GM19467 (cell line): ENCODE results near the gene TYW1.
"Not testable (repeated sequence)": the region's sequence is repeated elsewhere in the genome, so short reads cannot be mapped to it uniquely, and the experiment has no call there.

Experiments used
- ATAC-seq: cut with Tn5 transposase; IDR thresholded peaks from one replicate; pipeline ENCODE4 v1.9.1; 2021; ENCODE audit warnings: mild to moderate bottlenecking, moderate library complexity; ENCODE audit not compliant: unreplicated experiment

Gene TYW1

DNA sequence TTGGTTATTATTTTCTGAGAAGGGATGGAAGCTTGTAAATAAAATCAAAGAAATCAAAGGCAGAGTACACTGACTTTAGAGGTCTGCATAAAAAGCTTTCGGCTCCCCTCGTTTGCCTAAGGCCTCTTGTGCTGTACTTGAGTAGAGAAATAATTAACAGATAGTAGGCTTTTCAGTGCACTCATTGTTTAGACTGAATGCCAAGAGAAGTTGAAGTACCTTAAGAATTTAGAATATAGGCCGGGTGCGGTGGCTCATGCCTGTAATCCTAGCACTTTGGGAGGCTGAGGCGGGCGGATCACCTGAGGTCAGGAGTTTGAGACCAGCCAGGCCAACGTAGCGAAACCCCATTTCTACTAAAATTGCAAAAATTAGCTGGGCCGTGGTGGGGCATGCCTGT is 232.4 kb downstream of the TYW1 start:
- not testable (repeated sequence) for ATAC-seq

DNA sequence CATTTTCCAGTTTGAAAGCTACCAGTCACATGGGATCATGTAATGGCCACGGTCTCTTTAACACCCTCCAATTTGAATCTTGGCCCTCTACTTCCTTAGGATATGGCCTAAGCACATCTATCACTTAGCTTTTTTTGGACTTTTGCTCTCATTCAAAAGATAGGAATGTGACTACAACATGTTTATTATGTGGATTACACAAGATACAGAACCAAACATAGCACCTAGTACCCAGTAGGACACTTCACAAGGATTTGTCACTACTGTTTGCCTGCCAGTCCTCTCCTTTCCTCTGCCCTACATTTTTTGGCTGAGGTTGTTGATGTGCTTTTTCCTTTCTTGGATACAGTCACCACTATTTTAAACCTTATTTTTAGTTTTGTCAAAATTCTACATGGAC is 233.4 kb downstream of the TYW1 start:
- ATAC-seq = not testable (repeated sequence)

- ATAC-seq = not testable (repeated sequence)
Observed at GRCh38 chr7:67233506-67233905, 236.9 kb downstream of the TYW1 start.

DNA sequence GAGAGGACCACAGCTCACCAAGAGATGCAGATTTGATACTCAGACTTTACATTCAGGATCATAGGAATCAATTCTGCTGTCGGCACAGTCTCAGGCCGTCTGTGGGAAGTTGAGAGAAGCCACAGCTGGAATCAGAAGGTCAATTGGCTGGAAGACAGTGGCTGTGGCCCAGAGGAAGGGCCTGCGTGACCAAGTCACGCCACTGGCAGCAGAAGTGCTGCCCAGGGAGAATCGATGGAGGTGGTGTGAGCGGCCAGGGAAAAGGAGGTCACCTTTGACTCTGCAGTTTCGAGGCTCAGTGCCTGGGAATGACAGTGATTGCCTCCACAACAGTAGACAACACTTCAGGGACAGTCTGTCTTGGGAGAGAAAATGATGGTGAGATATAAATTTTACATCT is 239.6 kb downstream of the TYW1 start:
- not testable (repeated sequence) for ATAC-seq

DNA sequence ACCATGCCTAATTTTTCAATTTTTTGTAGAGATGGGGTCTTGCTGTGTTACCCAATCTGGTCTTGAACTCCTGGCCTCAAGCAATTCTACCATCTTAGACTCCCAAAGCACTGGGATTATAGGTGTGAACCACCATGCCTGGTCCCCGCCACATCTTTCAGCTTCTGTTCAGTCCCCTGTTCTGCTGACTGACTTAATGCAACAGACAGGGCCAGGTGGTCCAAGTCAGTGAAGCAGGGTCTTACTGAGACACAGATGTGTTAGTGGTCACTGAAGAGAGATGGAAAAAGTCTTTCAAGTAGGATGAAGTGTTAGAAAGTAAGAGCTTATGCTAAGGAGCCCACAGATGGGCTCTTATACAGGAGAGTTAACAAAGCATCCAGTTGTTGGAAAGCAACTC is 246.2 kb downstream of the TYW1 start:
- not testable (repeated sequence) for ATAC-seq

- ATAC-seq = not testable (repeated sequence)
Observed at GRCh38 chr7:67248364-67248763, 251.7 kb downstream of the TYW1 start.

DNA sequence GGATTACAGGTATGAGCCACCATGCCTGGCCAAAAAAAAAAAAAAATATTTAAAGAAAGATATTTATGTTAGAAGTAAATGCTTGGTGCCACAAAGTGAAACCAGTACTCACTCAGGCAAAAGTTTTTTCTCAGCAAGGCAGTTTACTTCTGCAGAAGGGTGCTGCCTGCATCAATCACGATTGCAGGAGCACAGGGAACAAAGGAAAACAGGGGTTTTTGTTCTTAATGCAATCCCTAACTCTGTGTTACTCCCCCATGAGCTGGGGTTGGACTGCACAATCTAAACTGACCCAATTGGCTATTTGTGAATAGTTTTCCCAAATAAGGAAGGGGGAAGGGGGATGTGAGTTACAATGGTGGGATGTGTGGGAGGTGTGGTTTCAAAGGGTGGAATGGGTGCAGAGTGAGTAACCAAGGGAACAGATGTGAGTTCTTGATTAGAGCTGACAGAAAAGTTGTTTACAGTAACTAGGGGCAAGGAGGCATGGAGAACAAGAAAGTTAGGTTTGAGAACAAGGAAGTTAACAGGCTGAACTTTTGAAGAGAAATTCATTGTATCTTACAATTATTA is 255.4 kb downstream of the TYW1 start:
- ATAC-seq = no peak

- ATAC-seq = not testable (repeated sequence)
Observed at GRCh38 chr7:67255076-67255475, 258.4 kb downstream of the TYW1 start.

DNA sequence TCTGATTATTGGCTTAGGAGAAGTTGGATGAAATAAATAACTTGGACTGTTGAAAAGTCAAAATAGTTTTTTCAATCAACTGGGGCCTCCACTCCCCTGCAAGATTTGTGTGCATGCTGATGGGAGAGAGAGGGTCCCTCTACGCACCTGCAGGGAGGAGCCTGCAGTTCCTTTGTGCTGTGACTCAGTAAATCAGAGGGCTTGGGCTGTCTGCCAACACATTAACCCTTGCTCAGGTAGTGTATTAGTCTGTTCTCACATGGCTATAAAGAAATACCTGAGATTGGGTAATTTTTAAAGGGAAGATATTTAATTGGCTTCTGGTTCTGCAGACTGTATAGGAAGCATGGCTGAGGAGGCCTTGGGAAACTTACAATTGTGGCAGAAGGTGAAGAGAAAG is 261.1 kb downstream of the TYW1 start:
- not testable (repeated sequence) for ATAC-seq

DNA sequence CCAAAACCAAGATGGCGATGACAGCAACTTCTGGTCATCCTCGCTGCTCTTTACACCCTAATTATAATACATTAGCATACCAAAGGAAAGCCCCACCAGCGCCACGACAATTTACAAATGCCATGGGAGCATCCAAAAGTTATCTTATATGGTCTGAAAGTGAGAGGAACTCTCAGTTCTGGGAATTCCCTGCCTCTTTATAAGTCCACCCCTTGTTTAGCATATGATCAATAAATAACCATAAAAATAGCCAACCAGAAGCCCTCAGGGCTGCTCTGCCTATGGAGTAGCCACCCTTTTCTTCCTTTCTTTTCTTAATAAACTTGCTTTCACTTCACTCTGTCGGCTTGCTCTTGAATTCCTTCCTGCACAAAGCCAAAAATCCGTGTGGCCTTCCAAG is 262.7 kb downstream of the TYW1 start:
- not testable (repeated sequence) for ATAC-seq

DNA sequence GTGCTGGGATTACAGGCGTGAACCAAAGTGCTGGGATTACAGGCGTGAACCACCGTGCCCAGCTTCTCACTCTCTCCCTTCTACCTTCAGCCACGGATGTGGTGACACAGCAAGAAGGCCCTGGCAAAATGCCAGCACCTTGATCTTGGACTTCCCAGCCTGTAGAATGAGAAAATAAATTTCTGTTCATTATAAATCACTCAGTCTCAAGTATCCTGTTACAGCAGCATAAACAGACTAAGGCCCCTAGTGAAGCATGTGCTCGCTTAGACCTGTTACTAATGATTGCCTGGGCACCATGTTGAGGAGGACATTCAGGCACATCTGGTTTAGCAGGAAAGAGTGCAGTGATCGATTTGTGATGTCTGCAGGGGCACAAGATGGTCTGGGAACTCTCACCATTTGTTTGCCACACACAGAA is 263.5 kb downstream of the TYW1 start:
- ATAC-seq = not testable (repeated sequence)

DNA sequence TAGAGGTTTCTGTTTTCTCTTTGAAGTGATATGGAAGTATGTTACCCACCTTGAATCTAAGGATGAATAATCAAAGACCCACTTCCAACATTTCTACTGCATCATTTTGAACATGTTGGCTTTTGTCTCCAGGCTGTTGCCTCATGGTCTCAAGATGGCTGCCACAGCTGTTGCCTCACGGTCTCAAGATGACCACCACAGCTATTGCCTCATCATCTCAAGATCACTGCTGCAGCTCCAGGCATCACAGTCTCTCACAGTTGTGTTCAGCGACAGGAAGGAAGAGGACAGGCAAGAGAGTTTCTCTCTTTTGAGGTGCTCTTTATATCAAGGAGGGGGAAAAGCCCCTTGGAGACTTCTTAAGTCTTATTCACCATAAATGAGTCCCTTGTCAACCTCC is 267.4 kb downstream of the TYW1 start:
- ATAC-seq = not testable (repeated sequence)

DNA sequence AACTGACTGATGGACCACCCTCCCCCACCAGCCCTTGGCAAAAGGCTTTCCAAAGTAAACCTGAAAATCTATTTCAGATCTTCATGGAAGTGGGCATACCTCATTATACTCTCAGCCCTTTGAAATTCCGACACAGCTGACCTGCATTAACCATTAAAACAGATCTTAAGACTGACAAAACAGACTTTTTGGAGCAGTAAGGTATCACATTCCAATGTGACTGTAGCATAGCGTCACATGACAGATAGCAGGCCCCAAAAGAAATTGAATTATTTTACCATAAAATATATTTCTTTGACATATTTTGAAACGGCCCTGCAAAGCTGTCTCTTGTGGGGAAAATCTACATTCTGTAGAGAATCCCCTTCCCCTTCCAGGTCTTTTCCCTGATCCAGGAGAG is 269.4 kb downstream of the TYW1 start:
- not testable (repeated sequence) for ATAC-seq

DNA sequence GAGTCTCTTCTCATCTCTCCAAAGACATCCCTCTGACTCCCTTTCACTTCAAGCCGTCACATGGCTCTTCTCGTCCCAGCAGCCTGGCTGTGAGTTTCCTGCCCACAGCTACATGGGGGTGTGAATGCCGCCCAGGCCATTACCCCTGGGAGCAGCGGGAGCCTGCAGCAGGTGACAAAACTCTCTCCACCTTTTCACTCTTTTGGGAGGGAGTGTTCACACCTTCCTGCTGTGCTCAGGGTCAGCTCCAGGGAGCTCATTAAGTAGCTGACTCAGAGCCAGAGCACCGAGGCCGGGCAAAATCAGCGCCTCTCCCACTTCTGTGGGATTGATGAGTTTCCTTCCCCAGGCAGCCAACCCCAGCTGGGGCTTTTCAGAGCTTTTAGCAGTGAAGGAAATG is 271.3 kb downstream of the TYW1 start:
- ATAC-seq = no peak

- not testable (repeated sequence) for ATAC-seq
Observed at GRCh38 chr7:67269916-67270315, 273.3 kb downstream of the TYW1 start.
